ENCODE data around the gene B4GALNT3. TPM values are rescaled to one million over a fixed set of nuclear protein-coding genes. Genes with fewer than 3 reads are reported as not detected.
"Not testable (repeated sequence)": the region's sequence is repeated elsewhere in the genome, so short reads cannot be mapped to it uniquely, and the experiment has no call there.

Gene B4GALNT3
- 32.5 and 103 TPM in 2 replicates for total RNA-seq (ENCODE audit: low replicate concordance)
- long read RNA-seq, partial matches to known transcripts: 3 of 12 reads
- long read RNA-seq, other reads (novel, unspliced or antisense): 9 of 12 reads

DNA sequence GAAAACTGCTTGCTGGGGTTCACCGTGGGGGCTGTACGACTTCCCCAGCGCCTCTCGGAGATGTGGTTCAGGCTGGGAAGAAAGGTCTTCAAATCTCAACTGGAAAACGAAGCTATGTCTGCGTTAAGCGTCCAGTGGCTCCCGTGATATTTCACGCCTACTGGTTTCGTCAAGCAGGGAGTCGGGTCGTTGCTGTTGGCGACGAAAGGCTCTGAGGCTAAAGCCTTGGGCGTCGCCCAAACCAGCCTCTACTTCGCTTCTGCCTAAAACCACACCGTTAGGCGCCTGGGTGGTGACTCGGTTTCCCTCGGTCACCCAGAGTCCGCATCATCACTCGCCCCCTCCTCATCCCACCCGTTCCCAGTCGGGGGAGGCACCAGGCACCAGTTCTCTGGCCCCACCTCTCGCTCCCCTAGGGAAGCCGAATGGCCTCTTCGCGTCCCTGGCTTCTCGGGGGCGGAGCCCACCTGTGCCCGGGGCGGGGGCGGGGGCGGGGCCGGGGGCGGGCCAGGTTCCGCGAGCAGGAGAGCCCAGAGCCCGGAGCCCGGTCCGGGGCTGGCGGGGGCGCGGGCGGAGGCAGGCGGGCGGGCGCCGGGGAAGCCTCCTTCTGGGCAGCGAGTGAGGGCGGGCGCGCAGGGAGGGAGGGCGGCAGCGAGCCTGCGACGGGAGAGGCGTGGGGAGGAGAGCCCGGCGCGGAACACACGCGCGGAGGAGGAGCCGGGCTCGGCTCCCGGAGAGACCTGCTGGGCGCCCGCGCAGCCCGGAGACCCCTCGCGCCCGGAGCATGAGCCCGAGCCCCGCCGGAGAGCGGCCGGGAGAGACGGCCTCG is at the start of gene B4GALNT3:
TSS of gene B4GALNT3 (plus strand) at position 510 of the 829 bp plus-strand sequence. CDS start 438 bp downstream, outside the sequence.
- no peaks in the 10 kb centered on the region for H3K9me3 Mint-ChIP-seq
- DNase-seq (ENCODE audit: extremely low spot score, unreplicated experiment): peak; percentile 74
- peak within 1 kb of the TSS; percentile 90 for H3K27ac Mint-ChIP-seq
- H3K36me3 Mint-ChIP-seq: peaks cover 2% of the 10 kb centered on the region
- H3K4me3 Mint-ChIP-seq: peak within 1 kb of the TSS; percentile 91
- TF ChIP-seq, protein P1, sequence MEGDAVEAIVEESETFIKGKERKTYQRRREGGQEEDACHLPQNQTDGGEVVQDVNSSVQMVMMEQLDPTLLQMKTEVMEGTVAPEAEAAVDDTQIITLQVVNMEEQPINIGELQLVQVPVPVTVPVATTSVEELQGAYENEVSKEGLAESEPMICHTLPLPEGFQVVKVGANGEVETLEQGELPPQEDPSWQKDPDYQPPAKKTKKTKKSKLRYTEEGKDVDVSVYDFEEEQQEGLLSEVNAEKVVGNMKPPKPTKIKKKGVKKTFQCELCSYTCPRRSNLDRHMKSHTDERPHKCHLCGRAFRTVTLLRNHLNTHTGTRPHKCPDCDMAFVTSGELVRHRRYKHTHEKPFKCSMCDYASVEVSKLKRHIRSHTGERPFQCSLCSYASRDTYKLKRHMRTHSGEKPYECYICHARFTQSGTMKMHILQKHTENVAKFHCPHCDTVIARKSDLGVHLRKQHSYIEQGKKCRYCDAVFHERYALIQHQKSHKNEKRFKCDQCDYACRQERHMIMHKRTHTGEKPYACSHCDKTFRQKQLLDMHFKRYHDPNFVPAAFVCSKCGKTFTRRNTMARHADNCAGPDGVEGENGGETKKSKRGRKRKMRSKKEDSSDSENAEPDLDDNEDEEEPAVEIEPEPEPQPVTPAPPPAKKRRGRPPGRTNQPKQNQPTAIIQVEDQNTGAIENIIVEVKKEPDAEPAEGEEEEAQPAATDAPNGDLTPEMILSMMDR (conservative IDR thresholded peaks at IDR 0.05): no peak
- H3K4me1 Mint-ChIP-seq (ENCODE audit: unreplicated experiment): peaks cover 20% of the 10 kb centered on the region
- peaks cover 85% of the 10 kb centered on the region for H3K27me3 Mint-ChIP-seq

DNA sequence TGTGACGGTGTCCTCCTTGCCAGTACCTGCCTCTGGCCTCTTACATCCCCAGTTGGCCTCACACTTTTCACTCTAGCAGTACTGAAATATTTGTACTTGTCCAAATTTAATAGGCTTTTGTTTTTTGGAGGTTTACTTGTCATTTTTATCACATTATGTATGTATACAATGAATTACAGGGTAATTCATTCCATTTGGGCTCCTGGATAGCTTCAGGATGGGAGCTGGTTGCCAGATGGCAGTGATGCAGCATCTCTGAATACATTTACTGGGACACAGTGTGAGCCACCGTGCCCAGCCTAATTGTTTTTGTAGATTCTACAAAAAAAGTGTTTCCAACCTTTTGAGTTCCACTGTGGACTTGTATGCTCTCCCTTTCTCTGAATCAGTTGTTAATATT is 44.9 kb upstream of the B4GALNT3 start:
- no peak overlapping the region for H3K27ac Mint-ChIP-seq
- no peaks in the 10 kb centered on the region for H3K27me3 Mint-ChIP-seq
- H3K4me3 Mint-ChIP-seq: no peak overlapping the region
- DNase-seq (ENCODE audit: extremely low spot score, unreplicated experiment): no peak
- TF ChIP-seq, protein P1 (conservative IDR thresholded peaks at IDR 0.05): no peak
- no peaks in the 10 kb centered on the region for H3K4me1 Mint-ChIP-seq (ENCODE audit: unreplicated experiment)
- peaks cover 35% of the 10 kb centered on the region for H3K36me3 Mint-ChIP-seq
- H3K9me3 Mint-ChIP-seq: no peaks in the 10 kb centered on the region

DNA sequence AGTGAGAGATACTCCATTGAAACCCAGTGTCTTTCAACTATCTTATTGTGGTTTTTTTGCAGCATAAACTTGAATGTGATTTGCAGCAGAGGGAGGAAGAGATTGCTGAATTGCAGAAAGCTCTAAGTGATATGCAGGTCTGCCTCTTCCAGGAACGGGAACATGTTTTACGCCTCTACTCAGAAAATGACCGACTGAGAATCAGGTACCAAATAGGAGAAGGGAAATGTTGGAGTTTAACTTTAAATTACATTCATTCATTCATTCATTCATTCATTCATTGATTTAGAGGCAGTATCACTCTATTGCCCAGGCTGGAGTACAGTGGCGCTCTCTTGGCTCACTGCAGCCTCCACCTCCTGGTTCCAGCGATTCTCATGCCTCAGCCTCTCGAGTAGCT is 41.3 kb upstream of the B4GALNT3 start:
- no peaks in the 10 kb centered on the region for H3K9me3 Mint-ChIP-seq
- H3K4me1 Mint-ChIP-seq (ENCODE audit: unreplicated experiment): no peaks in the 10 kb centered on the region
- peaks cover 32% of the 10 kb centered on the region for H3K36me3 Mint-ChIP-seq
- DNase-seq (ENCODE audit: extremely low spot score, unreplicated experiment): no peak
- TF ChIP-seq, protein P1 (conservative IDR thresholded peaks at IDR 0.05): no peak
- H3K4me3 Mint-ChIP-seq: no peak overlapping the region
- no peak overlapping the region for H3K27ac Mint-ChIP-seq
- H3K27me3 Mint-ChIP-seq: no peaks in the 10 kb centered on the region

DNA sequence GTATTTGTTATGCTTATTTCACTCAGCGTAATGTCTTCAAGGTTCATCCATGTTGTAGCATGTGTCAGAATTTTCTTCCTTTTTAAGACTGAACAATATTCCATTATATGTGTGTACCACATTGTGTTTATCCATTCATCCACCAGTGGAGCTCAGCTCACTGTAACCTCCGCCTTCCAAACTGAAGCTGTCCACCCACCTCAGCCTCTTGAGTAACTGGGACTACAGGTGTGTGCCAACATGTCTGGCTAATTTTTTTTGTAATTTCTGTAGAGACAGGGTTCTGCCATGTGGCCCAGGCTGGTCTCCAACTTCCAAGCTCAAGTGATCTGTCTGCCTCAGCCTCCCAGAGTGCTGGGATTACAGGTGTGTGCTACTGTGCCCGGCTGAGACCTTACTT is 37.2 kb upstream of the B4GALNT3 start:
- Mint-ChIP-seq H3K9me3 (no peaks in the 10 kb centered on the region), H3K4me1 (ENCODE audit: unreplicated experiment) (no peaks in the 10 kb centered on the region), H3K27ac (no peak overlapping the region), H3K36me3 (peaks cover 28% of the 10 kb centered on the region), H3K27me3 (no peaks in the 10 kb centered on the region), H3K4me3 (no peak overlapping the region)
- TF ChIP-seq, protein P1 (conservative IDR thresholded peaks at IDR 0.05): no peak
- no peak for DNase-seq (ENCODE audit: extremely low spot score, unreplicated experiment)

DNA sequence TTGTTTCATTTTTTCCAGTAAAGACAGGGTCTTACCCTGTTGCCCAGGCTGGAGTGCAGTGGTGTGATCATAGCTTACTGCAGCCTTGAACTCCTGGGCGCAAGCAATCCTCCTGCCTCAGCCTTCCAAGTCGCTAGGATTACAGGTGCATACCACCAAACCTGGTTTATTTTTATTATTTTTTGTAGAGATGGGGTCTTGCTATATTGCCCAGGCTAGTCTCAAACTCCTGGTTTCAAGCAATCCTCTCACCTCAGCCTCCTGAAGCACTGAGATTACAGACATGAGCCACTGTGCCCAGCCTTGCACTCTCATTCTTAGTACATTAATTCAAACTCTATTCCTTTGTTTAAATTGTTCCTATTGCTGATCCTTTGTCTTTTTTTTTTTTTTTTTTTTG is 24.0 kb upstream of the B4GALNT3 start:
- DNase-seq (ENCODE audit: extremely low spot score, unreplicated experiment); H3K4me3 Mint-ChIP-seq; H3K9me3 Mint-ChIP-seq: not testable (repeated sequence)

DNA sequence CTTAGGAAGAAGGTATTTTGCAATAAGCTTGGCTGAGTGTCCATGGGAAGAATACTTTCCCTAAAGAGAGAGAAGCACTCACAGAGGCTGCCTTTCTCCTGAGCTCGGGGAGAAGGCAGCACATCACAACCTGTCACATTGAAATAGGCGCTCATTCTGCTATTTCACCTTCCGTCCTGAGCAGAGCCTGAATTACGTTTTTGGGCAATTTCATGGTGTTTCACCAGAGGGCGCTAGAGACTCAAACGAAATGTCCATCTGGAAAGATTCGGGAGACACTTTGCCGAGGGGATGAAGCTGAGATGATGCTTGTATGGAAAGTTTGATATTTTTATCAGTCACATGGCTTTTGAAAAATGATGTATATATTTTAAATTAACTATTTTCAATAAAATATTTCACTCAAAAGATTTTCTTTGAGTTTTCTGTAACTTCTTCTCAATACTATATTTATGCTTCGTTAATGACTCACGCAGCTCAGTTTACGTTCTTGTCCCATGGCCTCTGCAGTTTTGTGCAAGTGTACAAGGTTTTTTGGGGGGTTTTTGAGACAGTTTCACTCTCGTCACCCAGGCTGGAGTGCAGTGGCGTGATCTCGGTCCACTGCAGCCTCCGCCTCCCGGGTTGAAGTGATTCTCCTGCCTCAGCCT is 17.4 kb upstream of the B4GALNT3 start:
- Mint-ChIP-seq H3K27ac (no peak overlapping the region), H3K9me3 (no peaks in the 10 kb centered on the region), H3K4me3 (no peak overlapping the region), H3K36me3 (peaks cover 27% of the 10 kb centered on the region), H3K27me3 (no peaks in the 10 kb centered on the region), H3K4me1 (ENCODE audit: unreplicated experiment) (no peaks in the 10 kb centered on the region)
- no peak for DNase-seq (ENCODE audit: extremely low spot score, unreplicated experiment)
- TF ChIP-seq, protein P1 (conservative IDR thresholded peaks at IDR 0.05): peak; percentile 84

More for the DNA sequence above, 24.0 kb upstream of the B4GALNT3 start:
- H3K27ac Mint-ChIP-seq; H3K27me3 Mint-ChIP-seq; H3K4me1 Mint-ChIP-seq (ENCODE audit: unreplicated experiment): not testable (repeated sequence)
- H3K36me3 Mint-ChIP-seq: peaks cover 46% of the 10 kb centered on the region

Measured in type B pancreatic cell (in vitro differentiated cells).